ENCODE data around the gene PFKP.

PFKP gene

GRCh38 chr10:3117486-3117885 lies 50.1 kb downstream of the PFKP start:
- DNase-seq, result no peak

- no peak for DNase-seq
These were observed 51.3 kb downstream of the PFKP start for GRCh38 chr10:3118641-3119091.

- DNase-seq, result no peak
These were observed 52.6 kb downstream of the PFKP start for GRCh38 chr10:3119796-3120459.

- DNase-seq, result no peak
These were observed 54.7 kb downstream of the PFKP start for GRCh38 chr10:3122034-3122433.

GRCh38 chr10:3122486-3123205 lies 55.3 kb downstream of the PFKP start:
- DNase-seq, result no peak

GRCh38 chr10:3123571-3124411 lies 56.4 kb downstream of the PFKP start:
- DNase-seq, result no peak

GRCh38 chr10:3124412-3125175 lies 57.2 kb downstream of the PFKP start:
- DNase-seq, result no peak

- DNase-seq, result no peak
These were observed 58.3 kb downstream of the PFKP start for GRCh38 chr10:3125527-3126170.

- DNase-seq, result no peak
These were observed 58.9 kb downstream of the PFKP start for GRCh38 chr10:3126249-3126648.

GRCh38 chr10:3126741-3127346 lies 59.5 kb downstream of the PFKP start:
- no peak for DNase-seq

GRCh38 chr10:3127921-3128320 lies 60.6 kb downstream of the PFKP start:
- DNase-seq, result no peak

- no peak for DNase-seq
These were observed 61.2 kb downstream of the PFKP start for GRCh38 chr10:3128379-3129130.

- no peak for DNase-seq
These were observed 62.4 kb downstream of the PFKP start for GRCh38 chr10:3129581-3130340.

- DNase-seq, result no peak
These were observed 63.8 kb downstream of the PFKP start for GRCh38 chr10:3131098-3131497.

- DNase-seq, result no peak
These were observed 65.0 kb downstream of the PFKP start for GRCh38 chr10:3132036-3133025.

GRCh38 chr10:3133948-3134347 lies 66.6 kb downstream of the PFKP start:
- no peak for DNase-seq

- no peak for DNase-seq
These were observed 67.7 kb downstream of the PFKP start for GRCh38 chr10:3135006-3135405.

- no peak for DNase-seq
These were observed 69.0 kb downstream of the PFKP start for GRCh38 chr10:3136336-3136735.

All from inflammatory macrophage (primary cell).